Thyroid gland (tissue), 4 donors: ENCODE results near the gene NEFH. TPM values are rescaled to one million over a fixed set of nuclear protein-coding genes. Genes with fewer than 3 reads are reported as not detected.

ENCODE experiments used
- DNase-seq, 2 donors: peaks; one replicate each; pipeline ENCODE4 v3.0.0-alpha.2; 2019
- H3K27ac ChIP-seq, 3 donors: fragments of 200-600 bp; sonication (generic); 1 replicate in 2 of 3; 2 replicates in 1 of 3; pipeline ENCODE4 v1.5.1; 2016 to 2019; ENCODE audit warnings: mild to moderate bottlenecking in 1 of 3, moderate library complexity in 1 of 3
- H3K27me3 ChIP-seq: fragments of 200-600 bp; sonication (generic); one replicate; pipeline ENCODE4 v1.5.1; 2019
- H3K36me3 ChIP-seq, 2 donors: fragments of 200-600 bp; sonication (generic); one replicate each; pipeline ENCODE4 v1.5.1; 2016 to 2019
- H3K4me1 ChIP-seq, 2 donors: fragments of 200-600 bp; sonication (generic); one replicate each; pipeline ENCODE4 v1.5.1; 2017 to 2019
- H3K4me3 ChIP-seq, 3 donors: fragments of 200-600 bp; sonication (generic); replicated peaks in 1 of 3; 1 replicate in 2 of 3; 2 replicates in 1 of 3; pipeline ENCODE4 v1.5.1; 2016; ENCODE audit warnings: mild to moderate bottlenecking in 1 of 3
- H3K9me3 ChIP-seq: fragments of 200-600 bp; sonication (generic); one replicate; pipeline ENCODE4 v1.5.1; 2017
- POLR2A ChIP-seq, 2 donors: fragments of 450-650 bp; IDR thresholded peaks; one replicate each; pipeline ENCODE4 v1.6.1; 2017; ENCODE audit warnings: antibody characterized with exemption in 2 of 2, mild to moderate bottlenecking in 2 of 2, moderate library complexity in 1 of 2
- WGBS, 2 donors: methylation state at CpG; one replicate each; pipeline ENCODE4 v1.1.5; 2017; 5-methylcytosine and 5-hydroxymethylcytosine counted together
- intact Hi-C: fragments of 100-400 bp; cut with DNase I; formaldehyde crosslinking; loops from one replicate; pipeline ENCODE4 v1.15.1; 2023
- total RNA-seq, 4 donors: library from RNA; depleted of rRNA; stranded (reverse); fragments of >200 nt; gene quantifications; one replicate each; pipeline ENCODE4 v1.2.3, GENCODE V29; 2016
- TF ChIP-seq, protein P1 (sequence below), 6 experiments: fragments of 200-600 bp in 3 of 6; fragments of 450-650 bp in 3 of 6; sonication (generic) in 3 of 6; IDR thresholded peaks; one replicate each; pipeline ENCODE4 v1.5.1; 2016 to 2019; ENCODE audit warnings: antibody characterized with exemption in 6 of 6, mild to moderate bottlenecking in 2 of 6, inconsistent platforms in 1 of 6, moderate library complexity in 1 of 6

Gene NEFH
- total RNA-seq, 4 donors from 2014 or later: 0.27 to 0.44 (median 0.33) TPM; not detected in 1

DNA sequence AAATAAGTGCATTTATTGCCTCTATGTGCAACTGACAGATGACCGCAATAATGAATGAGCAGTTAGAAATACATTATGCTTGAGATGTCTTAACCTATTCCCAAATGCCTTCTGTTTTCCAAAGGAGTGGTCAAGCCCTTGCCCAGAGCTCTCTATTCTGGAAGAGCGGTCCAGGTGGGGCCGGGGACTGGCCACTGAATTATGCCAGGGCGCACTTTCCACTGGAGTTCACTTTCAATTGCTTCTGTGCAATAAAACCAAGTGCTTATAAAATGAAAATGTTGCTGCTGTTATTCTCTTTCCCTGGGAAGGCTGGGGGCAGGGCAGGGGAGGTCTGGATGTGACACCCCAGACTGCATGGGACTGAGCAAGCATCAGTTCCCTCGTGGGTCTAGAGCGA, 11.0 kb downstream of the NEFH start:
- Histone ChIP-seq H3K4me1 (no peaks in the 10 kb centered on the region), H3K27me3 (no peaks in the 10 kb centered on the region), H3K36me3 (no peaks in the 10 kb centered on the region), H3K27ac (no peak overlapping the region), H3K9me3 (no peaks in the 10 kb centered on the region), H3K4me3 (no peak overlapping the region)
- no peak for DNase-seq
- WGBS, 2 donors: 90 to 92% methylated on average over 6 of the region's 6 CpGs
- TF ChIP-seq, protein P1, sequence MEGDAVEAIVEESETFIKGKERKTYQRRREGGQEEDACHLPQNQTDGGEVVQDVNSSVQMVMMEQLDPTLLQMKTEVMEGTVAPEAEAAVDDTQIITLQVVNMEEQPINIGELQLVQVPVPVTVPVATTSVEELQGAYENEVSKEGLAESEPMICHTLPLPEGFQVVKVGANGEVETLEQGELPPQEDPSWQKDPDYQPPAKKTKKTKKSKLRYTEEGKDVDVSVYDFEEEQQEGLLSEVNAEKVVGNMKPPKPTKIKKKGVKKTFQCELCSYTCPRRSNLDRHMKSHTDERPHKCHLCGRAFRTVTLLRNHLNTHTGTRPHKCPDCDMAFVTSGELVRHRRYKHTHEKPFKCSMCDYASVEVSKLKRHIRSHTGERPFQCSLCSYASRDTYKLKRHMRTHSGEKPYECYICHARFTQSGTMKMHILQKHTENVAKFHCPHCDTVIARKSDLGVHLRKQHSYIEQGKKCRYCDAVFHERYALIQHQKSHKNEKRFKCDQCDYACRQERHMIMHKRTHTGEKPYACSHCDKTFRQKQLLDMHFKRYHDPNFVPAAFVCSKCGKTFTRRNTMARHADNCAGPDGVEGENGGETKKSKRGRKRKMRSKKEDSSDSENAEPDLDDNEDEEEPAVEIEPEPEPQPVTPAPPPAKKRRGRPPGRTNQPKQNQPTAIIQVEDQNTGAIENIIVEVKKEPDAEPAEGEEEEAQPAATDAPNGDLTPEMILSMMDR (IDR thresholded peaks at IDR 0.05): no peak
- no peak for TF ChIP-seq POLR2A (IDR thresholded peaks at IDR 0.05)
- intact Hi-C loops: no loop called here

DNA sequence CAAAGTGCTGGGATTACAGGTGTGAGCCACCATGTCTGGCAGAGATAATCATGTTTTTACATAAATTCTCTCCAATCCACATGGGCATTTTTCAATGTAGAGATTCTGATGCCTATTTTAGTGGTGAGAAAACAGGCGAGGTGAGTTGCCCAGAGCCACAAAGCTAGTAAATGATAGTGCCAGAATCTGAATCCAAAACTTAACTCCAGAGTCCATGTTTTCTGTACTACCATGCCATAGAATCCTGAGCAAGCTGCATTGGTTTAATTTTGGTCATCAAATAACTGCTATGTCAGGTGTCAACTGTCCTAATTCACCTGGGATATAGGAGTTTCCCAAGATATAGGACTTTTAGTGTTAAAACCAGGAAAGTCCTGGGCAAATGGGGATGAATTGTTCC, 13.6 kb downstream of the NEFH start:
- no peak overlapping the region for H3K4me3 ChIP-seq

DNA sequence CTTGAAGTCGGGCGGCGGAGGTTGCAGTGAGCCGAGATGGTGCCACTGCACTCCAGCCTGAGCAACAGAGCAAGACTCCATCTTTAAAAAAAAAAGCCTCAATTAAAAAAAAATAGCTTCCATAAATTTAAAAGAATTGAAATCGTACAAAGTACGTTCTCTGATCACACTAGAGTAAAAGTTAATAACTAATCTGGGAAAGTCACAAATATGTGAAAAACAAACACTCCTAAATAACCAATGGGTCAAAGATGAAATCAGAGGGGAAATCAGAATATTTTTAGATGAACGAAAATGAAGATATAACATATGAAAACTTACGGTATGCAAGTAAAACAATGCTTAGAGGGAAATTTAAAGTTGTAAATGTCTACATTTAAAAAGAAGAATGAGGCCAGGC, 19.8 kb downstream of the NEFH start:
- 94 to 96% methylated on average over 8 of the region's 8 CpGs for WGBS, 2 donors
- Histone ChIP-seq H3K27ac (no peak overlapping the region), H3K36me3 (no peaks in the 10 kb centered on the region), H3K27me3 (no peaks in the 10 kb centered on the region), H3K4me1 (peaks cover 0 to 4% of the 10 kb centered on the region in 2 donors), H3K4me3 (no peak overlapping the region), H3K9me3 (no peaks in the 10 kb centered on the region)
- TF ChIP-seq, protein P1 (IDR thresholded peaks at IDR 0.05): no peak
- no peak for TF ChIP-seq POLR2A (IDR thresholded peaks at IDR 0.05)
- no peak for DNase-seq
- intact Hi-C loops: no loop called here

More for the DNA sequence above, 13.6 kb downstream of the NEFH start:
- Histone ChIP-seq H3K9me3 (no peaks in the 10 kb centered on the region), H3K27me3 (no peaks in the 10 kb centered on the region), H3K27ac (no peak overlapping the region), H3K4me1 (no peaks in the 10 kb centered on the region), H3K36me3 (no peaks in the 10 kb centered on the region)
- TF ChIP-seq, protein P1 (IDR thresholded peaks at IDR 0.05): no peak
- no peak for TF ChIP-seq POLR2A (IDR thresholded peaks at IDR 0.05)
- WGBS, 2 donors: 92 to 100% methylated on average over 1 of the region's 1 CpG
- no peak for DNase-seq
- intact Hi-C loops: no loop called here

DNA sequence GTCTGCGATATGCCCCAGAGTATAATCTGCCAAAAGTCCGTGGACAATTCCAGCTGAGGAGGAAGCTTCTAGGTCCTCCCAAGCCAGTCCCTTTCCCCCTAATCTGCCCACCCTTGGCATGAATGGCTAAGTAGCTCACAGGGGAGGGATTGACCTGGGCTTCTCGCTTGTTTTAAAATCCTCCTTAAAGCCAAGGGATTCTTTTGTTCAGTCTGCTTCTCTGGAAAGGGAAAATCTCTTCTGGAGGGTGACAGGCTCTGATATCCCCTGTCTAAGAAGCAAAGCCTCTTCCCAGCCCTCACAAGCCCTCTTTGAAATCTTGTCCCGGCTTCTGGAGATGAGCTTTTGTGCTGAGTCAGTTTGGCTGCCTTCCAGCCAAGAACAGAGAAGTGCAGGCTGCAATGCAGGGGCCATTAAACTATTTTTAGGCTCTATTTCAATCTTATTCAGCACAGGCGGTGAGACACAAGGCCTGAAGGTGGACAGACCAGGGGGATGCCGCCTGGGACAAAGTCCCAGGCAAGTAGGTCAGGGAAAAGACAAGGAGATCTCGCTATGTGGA, 23.9 kb downstream of the NEFH start:
- Histone ChIP-seq H3K4me1 (peaks cover 0 to 4% of the 10 kb centered on the region in 2 donors), H3K9me3 (no peaks in the 10 kb centered on the region), H3K27me3 (no peaks in the 10 kb centered on the region), H3K27ac (no peak overlapping the region), H3K4me3 (no peak overlapping the region), H3K36me3 (peaks cover 19 to 20% of the 10 kb centered on the region in 2 donors)
- WGBS, 2 donors: 60 to 62% methylated on average over 7 of the region's 7 CpGs
- DNase-seq: peak; percentile 60 to 63
- intact Hi-C loops: no loop called here
- TF ChIP-seq, protein P1 (IDR thresholded peaks at IDR 0.05): no peak
- no peak for TF ChIP-seq POLR2A (IDR thresholded peaks at IDR 0.05)

DNA sequence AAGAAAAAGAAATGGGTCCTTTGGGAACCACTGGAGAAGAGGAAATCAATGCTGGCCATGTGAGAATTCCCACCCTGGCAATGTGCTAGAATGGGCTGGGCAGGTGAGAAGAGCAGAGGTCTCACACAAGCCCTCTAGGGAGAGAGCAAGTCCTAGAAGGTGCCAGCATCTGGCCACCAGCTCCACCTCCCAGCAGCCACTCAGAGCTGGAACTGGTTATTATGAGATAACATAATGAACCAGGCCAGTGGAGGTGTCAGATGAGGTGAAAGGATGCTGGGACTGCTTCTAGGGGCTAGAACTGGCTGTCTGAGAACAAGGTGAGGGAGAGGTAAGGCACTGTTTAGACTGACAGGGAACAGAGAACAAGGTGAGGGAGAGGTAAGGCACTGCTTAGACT, 29.3 kb downstream of the NEFH start:
- H3K4me3 ChIP-seq: no peak overlapping the region
- H3K4me1 ChIP-seq: no peaks in the 10 kb centered on the region
- intact Hi-C loops: no loop called here
- no peak for DNase-seq
- no peak overlapping the region for H3K27ac ChIP-seq
- no peaks in the 10 kb centered on the region for H3K27me3 ChIP-seq
- peaks cover 53 to 55% of the 10 kb centered on the region in 2 donors for H3K36me3 ChIP-seq
- H3K9me3 ChIP-seq: no peaks in the 10 kb centered on the region
- no peak for TF ChIP-seq POLR2A (IDR thresholded peaks at IDR 0.05)
- TF ChIP-seq, protein P1 (IDR thresholded peaks at IDR 0.05): no peak
